IMR-90 (cell line): ENCODE measurements around the gene DAP3. TPM values are rescaled to one million over a fixed set of nuclear protein-coding genes. Genes with fewer than 3 reads are reported as not detected.

ENCODE experiments used
- ATAC-seq: fragments of 200-7000 bp; cut with Tn5 transposase; 2 replicates; pipeline ENCODE4 v1.9.1; 2020; ENCODE audit warnings: low read depth, mild to moderate bottlenecking, moderate library complexity
- BruUV-seq: library from RNA; stranded (reverse); fragments of 400-500 nt; replicated peaks from 2 replicates; lab custom pipeline; 2021; lab: Mats Ljungman, UMichigan
- CTCF ChIA-PET: fragments of 300-600 bp; formaldehyde crosslinking; extraction: SDS; loops from one replicate; lab custom pipeline; 2021; ENCODE audit warnings: antibody characterized with exemption; lab: Yijun Ruan, JAX
- POLR2A ChIA-PET: fragments of 300-600 bp; sonication (Branson Sonifier 250); formaldehyde crosslinking; loops from one replicate; lab custom pipeline; 2022; ENCODE audit warnings: antibody characterized with exemption; ENCODE audit not compliant: unreplicated experiment; lab: Charles Lee
- DNase-seq: peaks from one replicate; pipeline ENCODE4 v3.0.0; 2013
- H2AFZ ChIP-seq: replicated peaks from 2 replicates; pipeline ENCODE3; 2013; ENCODE audit warnings: low read length, mild to moderate bottlenecking; ENCODE audit not compliant: poor library complexity
- H2AK5ac ChIP-seq: 2 replicates; pipeline ENCODE4 v1.6.1; 2013; ENCODE audit warnings: low read depth, low read length, inconsistent platforms
- H2AK9ac ChIP-seq: replicated peaks from 2 replicates; pipeline ENCODE3; 2013; ENCODE audit warnings: mild to moderate bottlenecking, low read depth, low read length, moderate library complexity; ENCODE audit not compliant: poor library complexity
- H2BK120ac ChIP-seq: 2 replicates; pipeline ENCODE4 v1.6.1; 2013; ENCODE audit warnings: low read depth, low read length, inconsistent platforms
- H2BK15ac ChIP-seq: 3 replicates; pipeline ENCODE4 v1.6.1; 2013; ENCODE audit warnings: low read depth, low read length, inconsistent platforms
- H2BK20ac ChIP-seq: 2 replicates; pipeline ENCODE4 v1.6.1; 2013; ENCODE audit warnings: low read depth, mild to moderate bottlenecking, inconsistent platforms, low read length, moderate library complexity
- H2BK5ac ChIP-seq: 2 replicates; pipeline ENCODE4 v1.6.1; 2013; ENCODE audit warnings: mild to moderate bottlenecking, low read depth, low read length, inconsistent platforms; ENCODE audit not compliant: poor library complexity, severe bottlenecking
- H3K14ac ChIP-seq: replicated peaks from 2 replicates; pipeline ENCODE4 v1.6.1; 2013; ENCODE audit warnings: low read depth, low read length, inconsistent platforms
- H3K18ac ChIP-seq: 2 replicates; pipeline ENCODE4 v1.6.1; 2013; ENCODE audit warnings: low read depth, low read length, control low read depth
- H3K23ac ChIP-seq: 2 replicates; pipeline ENCODE4 v1.6.1; 2013; ENCODE audit warnings: low read depth, low read length, inconsistent platforms
- H3K27ac ChIP-seq: 2 replicates; pipeline ENCODE4 v1.5.1; 2013; ENCODE audit warnings: mild to moderate bottlenecking, control low read depth, low read length; ENCODE audit not compliant: insufficient read depth
- H3K27me3 ChIP-seq: 2 replicates; pipeline ENCODE4 v1.6.1; 2013; ENCODE audit warnings: low read length; ENCODE audit not compliant: control insufficient read depth, insufficient read depth
- H3K36me3 ChIP-seq: 2 replicates; pipeline ENCODE4 v1.6.1; 2013; ENCODE audit warnings: low read length, mixed read lengths; ENCODE audit not compliant: control insufficient read depth, insufficient read depth
- H3K4ac ChIP-seq: 2 replicates; pipeline ENCODE4 v1.6.1; 2013; ENCODE audit warnings: low read depth, low read length, inconsistent platforms
- H3K4me1 ChIP-seq: 2 replicates; pipeline ENCODE4 v1.6.1; 2013; ENCODE audit warnings: low read length, mixed read lengths; ENCODE audit not compliant: control insufficient read depth, insufficient read depth
- H3K4me2 ChIP-seq: 2 replicates; pipeline ENCODE4 v1.6.1; 2013; ENCODE audit warnings: low read depth, mild to moderate bottlenecking, control low read depth, low read length, moderate library complexity
- H3K4me3 ChIP-seq: 2 replicates; pipeline ENCODE4 v1.5.1; 2013; ENCODE audit warnings: low read depth, mild to moderate bottlenecking, control low read depth, low read length, moderate library complexity; ENCODE audit not compliant: insufficient read depth
- H3K56ac ChIP-seq: 2 replicates; pipeline ENCODE4 v1.6.1; 2013; ENCODE audit warnings: low read length, inconsistent platforms; ENCODE audit not compliant: insufficient read depth; ENCODE audit errors: extremely low read depth
- H3K79me1 ChIP-seq, 2 experiments: 2 replicates each; pipeline ENCODE4 v1.6.1; 2013; ENCODE audit warnings: low read length in 2 of 2, inconsistent platforms in 1 of 2, low read depth in 1 of 2
- H3K9ac ChIP-seq: 2 replicates; pipeline ENCODE4 v1.6.1; 2013; ENCODE audit warnings: low read depth, low read length, control low read depth
- H3K9me1 ChIP-seq: 2 replicates; pipeline ENCODE4 v1.6.1; 2013; ENCODE audit warnings: low read length, inconsistent platforms; ENCODE audit not compliant: insufficient read depth
- H3K9me3 ChIP-seq: 2 replicates; pipeline ENCODE4 v1.6.1; 2013; ENCODE audit warnings: low read length; ENCODE audit not compliant: control insufficient read depth, insufficient read depth
- H4K20me1 ChIP-seq: 2 replicates; pipeline ENCODE4 v1.6.1; 2013; ENCODE audit warnings: low read length, inconsistent platforms; ENCODE audit not compliant: insufficient read depth
- H4K5ac ChIP-seq: 2 replicates; pipeline ENCODE4 v1.6.1; 2013; ENCODE audit warnings: mild to moderate bottlenecking, low read depth, low read length, control low read depth
- H4K8ac ChIP-seq, 2 experiments: 2 replicates each; pipeline ENCODE4 v1.6.1; 2013; ENCODE audit warnings: low read depth in 2 of 2, low read length in 2 of 2, control low read depth in 1 of 2, inconsistent platforms in 1 of 2
- H4K91ac ChIP-seq: 2 replicates; pipeline ENCODE4 v1.6.1; 2013; ENCODE audit warnings: low read depth, low read length, inconsistent platforms; ENCODE audit not compliant: insufficient read depth
- BHLHE40 ChIP-seq: fragments of 150-350 bp; IDR thresholded peaks from 2 replicates; pipeline ENCODE4 v1.6.1; 2016; ENCODE audit warnings: mild to moderate bottlenecking, low read depth, low read length
- FOS ChIP-seq: fragments of 150-350 bp; IDR thresholded peaks from 2 replicates; pipeline ENCODE4 v1.6.1; 2016; ENCODE audit warnings: low read depth, low read length
- MAFK ChIP-seq: IDR thresholded peaks from 2 replicates; pipeline ENCODE4 v1.6.1; 2012; ENCODE audit warnings: low read depth, low read length, improper control_type of control experiment
- MAZ ChIP-seq: IDR thresholded peaks from 2 replicates; pipeline ENCODE4 v1.6.1; 2012; ENCODE audit warnings: low read depth, mild to moderate bottlenecking, low read length, improper control_type of control experiment, moderate library complexity, borderline replicate concordance
- RCOR1 ChIP-seq: IDR thresholded peaks from 2 replicates; pipeline ENCODE4 v1.6.1; 2012; ENCODE audit warnings: mild to moderate bottlenecking, low read length, improper control_type of control experiment; ENCODE audit not compliant: insufficient replicate concordance
- RFX5 ChIP-seq: IDR thresholded peaks from 2 replicates; pipeline ENCODE4 v1.8.0; 2012; ENCODE audit warnings: low read depth, mild to moderate bottlenecking, low read length, moderate library complexity
- WGBS, 2 experiments: methylation state at CpG; one replicate each; pipeline versions ENCODE4 v1.1.5 to v1.1.7; 2013; ENCODE audit warnings: missing lambda C conversion rate in 2 of 2; ENCODE audit not compliant: insufficient read length in 1 of 2; ENCODE audit errors: extremely low coverage in 2 of 2; 5-methylcytosine and 5-hydroxymethylcytosine counted together
- dilution Hi-C: fragments of 300-500 bp; cut with HindIII; formaldehyde crosslinking; loops from one replicate; pipeline ENCODE4 v1.14.3; 2018; ENCODE audit warnings: low sequenced_read_pairs; ENCODE audit not compliant: unreplicated experiment
- in situ Hi-C: fragments of 300-500 bp; cut with MboI; formaldehyde crosslinking; loops from 3 replicates; pipeline ENCODE4 v1.14.3; 2019; ENCODE audit warnings: low sequenced_read_pairs, inconsistent platforms, mixed read lengths
- intact Hi-C: fragments of 100-400 bp; cut with micrococcal nuclease; formaldehyde crosslinking; loops from 2 replicates; pipeline ENCODE4 v1.10.0; 2022
- polyA plus RNA-seq, 3 experiments: library from polyadenylated mRNA; depleted of rRNA; stranded (reverse); fragments of >200 nt; gene quantifications; 2 replicates each; pipeline ENCODE4 v1.2.3, GENCODE V29; 2012; ENCODE audit warnings: low replicate concordance in 1 of 3
- total RNA-seq: library from RNA; depleted of rRNA; stranded (reverse); fragments of >200 nt; gene quantifications from 2 replicates; pipeline ENCODE4 v1.2.3, GENCODE V29; 2012
- TF ChIP-seq, protein P1 (sequence below): fragments of 150-350 bp; IDR thresholded peaks from 2 replicates; pipeline ENCODE4 v1.6.1; 2016; ENCODE audit warnings: low read depth, mild to moderate bottlenecking, low read length, moderate library complexity, borderline replicate concordance

Gene DAP3
- total and polyA plus RNA-seq, 2 of the 4 experiments (the other 2 are of a cell fraction) = 48.6 to 126 TPM

DNA sequence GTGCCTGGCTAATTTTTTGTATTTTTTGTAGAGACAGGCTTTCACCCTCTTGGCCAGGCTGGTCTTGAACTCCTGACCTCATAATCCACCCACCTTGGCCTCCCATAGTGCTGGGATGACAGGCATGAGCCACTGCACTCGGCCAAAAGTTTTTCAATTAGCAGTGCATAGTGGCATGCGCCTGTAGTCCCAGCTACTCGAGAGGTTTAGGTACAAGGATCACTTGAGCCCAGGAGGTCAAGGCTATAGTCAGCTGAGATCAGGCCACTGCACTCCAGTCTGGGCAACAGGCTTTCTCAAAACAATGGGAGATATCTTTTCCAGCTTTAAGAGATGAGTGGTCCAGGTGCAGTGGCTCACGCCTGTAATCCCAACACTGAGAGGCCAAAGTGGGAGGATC is 30.8 kb downstream of the DAP3 start:
- intact Hi-C loops (no loop called here), dilution Hi-C loops (no loop called here), in situ Hi-C loops (no loop called here)
- Histone ChIP-seq H3K4ac (no peak overlapping the region), H2BK20ac (no peak overlapping the region), H3K27ac (no peak overlapping the region), H3K4me2 (no peak overlapping the region), H3K36me3 (peaks cover 21% of the 10 kb centered on the region), H4K5ac (no peak overlapping the region), H3K23ac (no peak overlapping the region), H3K9ac (no peak overlapping the region), H3K14ac (no peak overlapping the region), H3K4me3 (no peak overlapping the region), H3K9me1 (no peaks in the 10 kb centered on the region), H2BK5ac (no peak overlapping the region), H4K8ac (no peak overlapping the region), H3K79me1 (peaks cover 18 to 38% of the 10 kb centered on the region in 2 experiments), H2AK9ac (no peak overlapping the region), H3K9me3 (no peaks in the 10 kb centered on the region), H4K20me1 (no peaks in the 10 kb centered on the region), H4K91ac (no peak overlapping the region), H3K56ac (no peak overlapping the region), H3K4me1 (no peaks in the 10 kb centered on the region), H2AK5ac (no peak overlapping the region), H3K27me3 (no peaks in the 10 kb centered on the region), H2BK120ac (no peak overlapping the region), H3K18ac (no peak overlapping the region), H2AFZ (no peak overlapping the region), H2BK15ac (no peak overlapping the region)
- ATAC-seq (no peak), DNase-seq (no peak)
- TF ChIP-seq MAZ = no peak
- TF ChIP-seq MAFK = no peak
- no peak for TF ChIP-seq RCOR1
- no peak for TF ChIP-seq FOS
- TF ChIP-seq, protein P1, sequence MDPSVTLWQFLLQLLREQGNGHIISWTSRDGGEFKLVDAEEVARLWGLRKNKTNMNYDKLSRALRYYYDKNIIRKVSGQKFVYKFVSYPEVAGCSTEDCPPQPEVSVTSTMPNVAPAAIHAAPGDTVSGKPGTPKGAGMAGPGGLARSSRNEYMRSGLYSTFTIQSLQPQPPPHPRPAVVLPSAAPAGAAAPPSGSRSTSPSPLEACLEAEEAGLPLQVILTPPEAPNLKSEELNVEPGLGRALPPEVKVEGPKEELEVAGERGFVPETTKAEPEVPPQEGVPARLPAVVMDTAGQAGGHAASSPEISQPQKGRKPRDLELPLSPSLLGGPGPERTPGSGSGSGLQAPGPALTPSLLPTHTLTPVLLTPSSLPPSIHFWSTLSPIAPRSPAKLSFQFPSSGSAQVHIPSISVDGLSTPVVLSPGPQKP = no peak
- no peak for TF ChIP-seq BHLHE40
- no peak for TF ChIP-seq RFX5
- CTCF ChIA-PET = no interaction called here
- POLR2A ChIA-PET = no interaction called here
- WGBS, 2 experiments = 89% methylated on average over 3 of the region's 4 CpGs; no CpG with 5 or more reads in 1 of the 2 experiments
- BruUV-seq = no TSS peak
